Calu3 (cell line): ENCODE results near the gene RETREG3. TPM values are rescaled to one million over a fixed set of nuclear protein-coding genes. Genes with fewer than 3 reads are reported as not detected.

Source experiments
- BruUV-seq: library from RNA; stranded (reverse); fragments of 400-500 nt; replicated peaks from 2 replicates; lab custom pipeline; 2021; lab: Mats Ljungman, UMichigan
- CTCF ChIA-PET: fragments of 300-600 bp; sonication (Branson Sonifier 250); formaldehyde crosslinking; loops from one replicate; lab custom pipeline; 2022; ENCODE audit warnings: antibody characterized with exemption; lab: Charles Lee
- DNase-seq: peaks from one replicate; pipeline ENCODE4 v3.0.0; 2022
- H3K27ac Mint-ChIP-seq: one replicate; pipeline ENCODE4 v1.8.0; 2022; ENCODE audit warnings: mixed read lengths; ENCODE audit not compliant: unreplicated experiment
- H3K27me3 Mint-ChIP-seq: one replicate; pipeline ENCODE4 v1.8.0; 2022; ENCODE audit warnings: mixed read lengths; ENCODE audit not compliant: unreplicated experiment
- H3K36me3 Mint-ChIP-seq: one replicate; pipeline ENCODE4 v1.8.0; 2022; ENCODE audit warnings: mild to moderate bottlenecking, moderate library complexity, mixed read lengths; ENCODE audit not compliant: insufficient read depth, unreplicated experiment
- H3K4me1 Mint-ChIP-seq: one replicate; pipeline ENCODE4 v1.8.0; 2022; ENCODE audit warnings: mild to moderate bottlenecking, low read depth, mixed read lengths; ENCODE audit not compliant: unreplicated experiment
- H3K4me3 Mint-ChIP-seq: one replicate; pipeline ENCODE4 v1.8.0; 2022; ENCODE audit warnings: mild to moderate bottlenecking, low read depth, moderate library complexity, mixed read lengths; ENCODE audit not compliant: unreplicated experiment
- H3K9me3 Mint-ChIP-seq: one replicate; pipeline ENCODE4 v1.8.0; 2022; ENCODE audit warnings: low read depth, mixed read lengths; ENCODE audit not compliant: unreplicated experiment
- CTCF ChIP-seq: fragments of 200-600 bp; IDR thresholded peaks from one replicate; pipeline ENCODE4 v1.8.0; 2022; ENCODE audit warnings: antibody characterized with exemption; ENCODE audit not compliant: unreplicated experiment
- intact Hi-C: fragments of 100-400 bp; cut with micrococcal nuclease; formaldehyde crosslinking; loops from one replicate; pipeline ENCODE4 v1.10.0; 2022; ENCODE audit not compliant: unreplicated experiment
- total RNA-seq: library from RNA; stranded (reverse); gene quantifications from 2 replicates; pipeline ENCODE4 v1.2.3, GENCODE V29; 2022

RETREG3 gene
- total RNA-seq, 1 experiment from 2014 or later: 71.2 TPM

DNA sequence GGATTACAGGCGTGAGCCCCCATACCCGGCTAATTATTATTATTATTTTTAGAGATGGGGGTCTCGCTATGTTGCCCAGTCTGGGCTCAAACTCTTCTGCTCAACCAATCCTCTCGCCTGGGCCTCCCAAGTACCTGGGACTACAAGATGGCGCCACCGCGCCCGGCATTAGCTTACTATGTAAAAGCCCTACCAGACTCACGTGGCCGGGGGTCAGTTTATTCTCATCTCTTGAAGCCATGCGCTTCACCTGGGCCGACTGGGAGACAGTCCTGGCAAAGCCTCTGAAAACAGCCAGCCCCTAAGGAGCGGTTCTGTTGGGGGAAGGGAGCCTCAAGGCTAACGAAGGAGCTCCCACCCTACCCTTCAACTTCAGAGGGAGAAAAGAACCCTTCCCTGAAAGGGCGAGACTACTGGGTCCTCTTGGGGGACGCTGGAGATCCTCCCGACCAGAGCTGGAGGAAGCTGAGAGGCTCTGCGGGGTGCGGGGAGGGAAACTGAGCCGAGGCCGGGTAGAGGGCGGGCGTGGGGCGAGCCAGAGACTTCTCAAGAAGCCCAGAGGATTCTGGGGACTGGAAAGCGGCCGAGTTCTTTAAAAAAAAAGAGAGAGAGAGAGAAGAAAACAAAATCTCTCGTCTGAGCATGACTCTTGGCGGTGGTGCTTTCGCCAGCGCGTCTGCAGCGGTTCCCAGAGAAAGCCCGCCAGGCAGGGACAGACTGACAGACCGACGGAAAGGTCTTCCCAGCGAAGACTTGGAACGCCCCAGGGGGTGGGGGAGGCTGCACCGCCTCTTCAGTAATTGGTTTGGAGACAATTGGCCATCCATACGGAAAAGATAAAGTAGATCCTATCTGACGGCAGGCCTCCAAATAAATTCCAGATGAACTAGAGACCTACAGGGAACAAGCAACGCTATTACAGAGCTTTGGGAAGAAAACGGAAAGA lies 44.3 kb upstream of the RETREG3 start:
- no TSS peak for BruUV-seq
- CTCF ChIA-PET: no interaction called here
- DNase-seq: no peak
- Mint-ChIP-seq H3K4me3 (no peak overlapping the region), H3K36me3 (no peaks in the 10 kb centered on the region), H3K27me3 (peaks cover 16% of the 10 kb centered on the region), H3K27ac (no peak overlapping the region), H3K9me3 (peaks cover 3% of the 10 kb centered on the region), H3K4me1 (peaks cover 9% of the 10 kb centered on the region)
- TF ChIP-seq CTCF: no peak
- intact Hi-C loops: no loop called here

GRCh38 chr17:42651392-42651791 lies 42.2 kb upstream of the RETREG3 start:
- no peak overlapping the region for H3K4me3 Mint-ChIP-seq
- CTCF ChIA-PET: interaction anchor here (1.0 kb wide), 1 partner anchor 73 kb away, joined by 3 read pairs; no protein-coding TSS in a partner anchor
- no peak overlapping the region for H3K27ac Mint-ChIP-seq
- no TSS peak for BruUV-seq
- TF ChIP-seq CTCF: no peak
- H3K36me3 Mint-ChIP-seq: no peaks in the 10 kb centered on the region
- peaks cover 9% of the 10 kb centered on the region for H3K4me1 Mint-ChIP-seq
- peaks cover 28% of the 10 kb centered on the region for H3K27me3 Mint-ChIP-seq
- H3K9me3 Mint-ChIP-seq: no peaks in the 10 kb centered on the region
- intact Hi-C loops: no loop called here
- no peak for DNase-seq

- BruUV-seq: no TSS peak
- no peaks in the 10 kb centered on the region for H3K36me3 Mint-ChIP-seq
- no peak overlapping the region for H3K27ac Mint-ChIP-seq
- H3K9me3 Mint-ChIP-seq: no peaks in the 10 kb centered on the region
- no peak for TF ChIP-seq CTCF
- no peak for DNase-seq
- H3K4me3 Mint-ChIP-seq: no peak overlapping the region
- H3K4me1 Mint-ChIP-seq: no peaks in the 10 kb centered on the region
- peaks cover 24% of the 10 kb centered on the region for H3K27me3 Mint-ChIP-seq
- intact Hi-C loops: no loop called here
- CTCF ChIA-PET: interaction anchor here (0.8 kb wide), 2 partner anchors 13 to 29 kb away, joined by 3 to 4 read pairs; partner anchors contain the start of gene PLEKHH3
Observed at GRCh38 chr17:42647778-42648177, 38.6 kb upstream of the RETREG3 start.

DNA sequence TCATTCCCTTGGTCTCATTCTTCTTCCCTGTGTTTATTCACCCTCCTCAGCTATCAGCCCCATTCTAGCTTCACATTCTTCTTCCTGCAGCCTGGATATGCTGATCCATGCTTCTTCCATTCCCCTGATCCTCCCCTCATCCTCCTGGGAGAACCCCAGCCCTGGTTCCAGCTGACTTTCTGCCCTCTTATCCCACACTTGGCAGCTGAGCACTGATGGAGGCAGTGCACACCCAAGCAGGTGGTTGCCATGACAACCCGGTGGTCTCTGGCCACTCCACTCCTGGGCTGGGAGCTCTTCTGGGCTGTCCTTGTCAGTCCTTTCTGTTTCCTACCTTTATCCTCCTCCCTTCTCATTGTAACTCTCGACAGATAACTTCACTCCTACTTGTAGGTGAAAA lies 33.2 kb upstream of the RETREG3 start:
- intact Hi-C loops: no loop called here
- BruUV-seq: no TSS peak
- Mint-ChIP-seq H3K27ac (no peak overlapping the region), H3K27me3 (peaks cover 44% of the 10 kb centered on the region), H3K36me3 (no peaks in the 10 kb centered on the region), H3K4me1 (no peaks in the 10 kb centered on the region), H3K4me3 (no peak overlapping the region), H3K9me3 (no peaks in the 10 kb centered on the region)
- CTCF ChIA-PET: no interaction called here
- DNase-seq: no peak
- TF ChIP-seq CTCF: no peak
